Measurements from ENCODE around the gene NYNRIN.
"Not testable (repeated sequence)": the region's sequence is repeated elsewhere in the genome, so short reads cannot be mapped to it uniquely, and the experiment has no call there.

NYNRIN gene

DNA sequence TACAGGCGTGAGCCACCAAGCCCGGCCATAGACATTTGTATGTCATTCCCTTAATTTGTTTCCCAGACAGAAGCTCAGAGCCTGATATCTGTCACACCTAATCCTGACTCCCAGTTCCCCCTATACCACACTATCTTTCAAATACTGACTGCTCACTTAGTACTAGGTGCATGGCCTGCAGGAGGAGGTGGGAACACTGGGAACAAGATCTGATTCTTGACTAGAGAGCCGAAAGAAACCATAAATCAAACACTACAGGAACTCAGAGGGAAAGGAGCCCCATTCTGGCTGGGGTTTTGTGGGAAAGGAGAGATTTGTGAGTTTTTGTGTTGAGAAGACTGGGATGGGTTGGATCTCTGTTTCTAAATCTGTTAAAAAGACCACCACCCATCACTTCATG, 35.9 kb downstream of the NYNRIN start:
- no peak for DNase-seq

DNA sequence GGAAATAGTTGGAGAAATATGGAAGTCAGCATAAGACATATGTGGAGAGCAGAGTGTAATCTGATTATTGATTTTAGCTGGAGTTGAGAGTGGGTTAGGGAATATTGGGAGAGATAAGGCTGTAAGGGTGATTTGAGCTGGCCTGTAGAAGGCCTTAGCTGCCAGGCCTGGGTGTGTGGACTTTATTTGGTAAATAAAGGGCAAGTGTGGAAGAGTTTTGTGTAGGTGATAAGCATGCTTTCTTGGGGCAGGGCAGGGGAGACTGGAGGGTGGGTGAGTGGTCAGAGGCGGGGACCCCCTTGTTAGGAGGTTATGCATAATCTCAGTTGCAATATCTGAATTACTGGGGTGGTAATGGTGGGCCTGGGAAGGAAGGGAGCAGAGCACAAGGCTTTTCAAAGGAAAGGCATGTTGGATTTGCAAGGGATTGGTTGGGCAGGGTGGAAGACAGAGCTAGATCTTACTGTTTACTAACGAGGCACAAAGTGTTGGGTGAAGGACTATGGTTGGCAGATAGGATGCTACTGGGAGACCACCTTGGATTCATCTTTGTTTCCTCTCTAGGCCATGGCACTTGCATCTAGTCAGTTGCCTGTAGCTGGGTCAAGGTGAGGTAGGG, 36.5 kb downstream of the NYNRIN start:
- no peak for DNase-seq

DNA sequence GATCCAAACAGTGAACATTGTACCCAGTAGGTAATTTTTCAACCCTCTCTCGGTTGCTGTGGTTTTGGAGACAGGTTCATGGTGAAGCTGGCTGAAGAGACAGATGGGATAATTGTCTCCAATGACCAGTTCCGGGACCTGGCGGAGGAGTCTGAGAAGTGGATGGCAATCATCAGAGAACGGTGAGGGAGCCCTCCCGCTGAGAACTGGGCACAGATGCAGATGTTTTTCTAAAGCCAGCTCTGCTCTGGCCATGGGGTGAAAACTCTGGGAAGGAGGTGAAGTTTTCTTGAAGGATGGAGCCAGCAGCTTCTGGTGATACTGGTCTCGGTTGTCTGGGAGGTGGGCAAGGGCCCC, 37.2 kb downstream of the NYNRIN start:
- DNase-seq: no peak

DNA sequence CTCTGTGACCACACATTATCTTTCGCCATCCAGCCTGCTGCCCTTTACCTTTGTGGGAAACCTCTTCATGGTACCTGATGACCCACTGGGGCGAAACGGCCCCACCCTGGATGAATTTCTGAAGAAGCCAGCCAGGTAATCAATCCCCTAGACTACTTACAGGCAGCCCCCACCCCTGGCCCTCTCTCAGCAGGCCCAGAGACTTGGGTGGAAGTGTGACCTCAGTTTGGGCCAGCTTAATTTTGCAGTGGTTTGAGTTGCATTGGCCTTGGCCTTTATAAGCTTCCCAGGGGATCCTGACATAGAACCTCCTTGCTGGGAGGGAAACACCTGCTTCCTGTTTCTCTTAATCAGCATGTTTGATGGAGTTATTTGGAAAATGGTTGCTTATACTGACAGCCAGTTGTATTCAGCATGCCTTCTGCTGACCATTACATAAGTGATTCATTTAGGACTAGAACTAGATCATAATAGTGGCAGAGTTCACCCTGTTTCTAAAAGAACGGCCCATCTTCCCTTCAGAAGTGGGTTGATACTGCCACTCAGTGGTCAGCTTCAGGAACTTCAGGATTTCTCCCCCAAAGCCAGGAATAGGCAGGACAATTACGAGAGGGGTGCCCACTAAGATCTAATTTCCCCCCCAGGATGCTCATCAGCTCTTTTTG, 37.7 kb downstream of the NYNRIN start:
- DNase-seq: peak; percentile 75

DNA sequence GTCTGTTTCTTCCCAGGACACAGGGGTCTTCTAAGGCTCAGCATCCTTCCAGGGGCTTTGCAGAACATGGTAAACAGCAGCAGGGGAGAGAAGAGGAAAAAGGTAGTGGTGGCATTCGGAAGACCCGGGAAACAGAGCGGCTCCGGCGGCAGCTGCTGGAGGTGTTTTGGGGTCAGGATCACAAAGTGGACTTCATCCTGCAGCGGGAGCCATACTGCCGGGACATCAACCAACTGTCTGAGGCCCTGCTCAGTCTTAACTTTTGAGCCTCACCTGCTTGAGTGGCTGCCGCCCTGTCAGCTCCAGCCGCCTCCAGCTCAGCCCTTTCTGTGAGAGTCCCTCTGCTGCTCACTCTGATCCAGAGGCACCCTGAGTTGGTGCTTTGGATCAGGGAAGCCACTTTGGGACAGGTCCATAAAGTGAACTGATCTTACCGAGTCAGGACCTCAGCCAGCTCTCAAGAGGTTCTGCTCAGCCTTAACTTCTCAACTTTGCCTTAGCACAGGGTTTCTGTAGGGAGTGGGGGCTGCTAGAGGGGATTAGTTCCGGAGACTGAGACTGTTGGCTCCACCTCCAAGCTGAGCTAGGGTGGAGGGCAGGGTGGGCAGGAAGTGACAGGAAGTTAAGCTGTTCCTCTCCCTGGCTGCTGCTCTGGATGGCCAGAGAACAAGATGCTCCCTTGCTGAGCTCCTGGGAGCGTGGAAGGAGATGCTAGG, 38.4 kb downstream of the NYNRIN start:
- no peak for DNase-seq

DNA sequence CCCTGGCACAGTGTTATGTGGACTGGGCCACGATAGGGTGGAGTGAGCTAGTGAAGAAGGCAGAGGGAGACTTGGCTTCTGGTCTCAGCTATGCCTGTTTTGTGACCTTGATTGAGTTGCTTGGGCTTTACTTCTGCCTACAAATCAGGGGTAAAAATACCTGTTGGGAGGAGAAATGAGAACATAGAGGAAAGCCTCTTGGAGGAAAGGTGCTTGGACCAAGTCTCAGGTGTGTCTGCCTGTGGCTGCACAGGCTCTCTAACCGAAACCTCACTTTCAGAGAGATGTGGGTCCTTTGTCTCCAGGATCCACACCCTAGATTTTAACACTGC, 38.9 kb downstream of the NYNRIN start:
- DNase-seq: no peak

DNA sequence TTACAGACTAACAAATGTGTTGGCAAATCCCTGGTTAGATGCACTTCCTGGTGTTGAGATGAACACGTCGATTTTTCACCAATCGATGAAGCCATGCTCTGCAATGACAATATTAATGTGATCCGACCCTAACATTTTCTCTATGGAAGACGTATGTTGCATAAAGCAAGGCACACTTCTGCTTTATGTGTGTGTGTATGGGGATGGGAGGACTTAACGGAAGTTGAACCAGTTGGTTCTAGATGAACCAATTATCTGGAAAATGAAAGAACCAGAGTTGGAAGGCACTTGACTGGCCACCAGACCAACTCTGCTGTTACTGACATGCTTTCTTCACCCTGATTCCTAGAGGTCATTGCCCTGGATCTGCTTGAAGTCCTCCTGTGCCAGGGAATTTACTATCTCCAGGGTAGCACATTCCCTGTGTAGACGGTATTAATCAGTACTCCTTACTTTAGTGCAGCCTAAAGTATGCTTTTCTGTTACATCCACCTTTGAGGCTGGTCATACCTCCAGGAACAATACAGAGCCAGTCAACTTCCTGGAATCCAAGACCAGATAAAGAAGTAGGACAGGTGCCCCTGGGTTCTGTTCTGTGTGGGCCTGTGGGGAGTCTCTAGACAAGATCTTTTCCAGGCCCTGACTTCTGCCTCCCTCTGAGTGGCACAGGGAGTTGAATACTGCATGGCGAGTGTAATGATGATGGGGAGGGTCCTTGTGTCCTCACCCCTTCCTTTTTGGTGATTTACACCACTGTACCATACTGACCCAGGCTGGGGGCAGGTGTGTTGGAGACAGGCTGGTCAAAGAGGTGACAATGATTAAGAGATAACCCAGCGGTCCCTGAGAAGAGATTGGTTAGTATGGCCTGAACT, 39.7 kb downstream of the NYNRIN start:
- no peak for DNase-seq

DNA sequence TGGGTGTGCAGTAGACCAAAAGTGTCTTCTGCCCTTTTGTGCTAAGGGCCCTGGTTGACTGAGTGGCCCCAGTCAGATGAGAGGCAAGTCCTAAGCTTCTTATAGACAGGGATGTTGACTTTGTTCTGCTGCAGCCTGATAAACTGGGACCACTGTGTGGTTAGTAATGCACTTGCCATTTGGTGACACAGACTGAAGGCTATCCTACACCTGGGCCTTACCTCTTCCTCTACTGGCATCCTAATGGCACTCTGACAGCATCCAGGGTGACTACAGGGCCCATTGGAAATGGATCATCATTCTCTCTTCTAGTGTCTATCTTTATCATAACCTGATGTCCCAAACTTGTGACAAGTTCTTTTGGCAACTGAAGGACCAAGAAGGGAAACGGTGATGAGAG, 40.5 kb downstream of the NYNRIN start:
- DNase-seq: no peak

DNA sequence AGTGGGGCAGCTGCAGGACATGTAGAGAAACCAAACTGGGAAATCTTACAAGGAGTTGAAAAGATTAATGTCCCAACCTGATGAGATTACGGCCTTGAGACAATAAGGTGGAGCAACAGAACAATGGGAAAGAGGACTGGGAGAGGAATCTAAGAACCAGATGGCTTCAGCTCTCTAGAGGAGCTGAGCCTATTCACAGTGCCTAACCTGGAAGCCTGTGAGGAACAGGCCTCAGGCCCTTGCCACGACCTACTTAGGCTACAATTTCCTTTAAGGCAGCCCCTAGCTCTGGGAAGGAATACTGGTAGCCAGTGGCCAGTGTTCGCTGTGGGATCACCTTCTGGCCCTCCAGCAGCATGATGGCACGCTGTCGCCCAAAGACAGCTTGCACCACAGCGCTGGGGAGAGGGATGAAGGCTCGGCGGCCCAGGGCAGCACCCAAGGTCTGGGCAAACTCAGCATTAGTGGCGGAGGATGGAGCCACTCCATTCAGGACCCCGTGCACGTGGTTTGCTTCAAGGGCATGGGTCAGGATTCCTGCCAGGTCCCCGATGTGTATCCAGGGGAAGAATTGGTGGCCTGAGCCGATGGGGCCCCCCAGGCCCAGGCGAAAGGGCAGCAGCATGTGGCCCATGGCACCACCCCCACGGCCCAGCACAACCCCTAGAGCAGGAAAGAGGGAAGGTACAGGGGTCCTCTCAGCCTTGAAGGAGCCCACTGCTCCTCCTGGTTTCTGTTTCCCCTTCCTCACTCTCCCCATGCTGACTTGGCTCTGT, 41.2 kb downstream of the NYNRIN start:
- no peak for DNase-seq

DNA sequence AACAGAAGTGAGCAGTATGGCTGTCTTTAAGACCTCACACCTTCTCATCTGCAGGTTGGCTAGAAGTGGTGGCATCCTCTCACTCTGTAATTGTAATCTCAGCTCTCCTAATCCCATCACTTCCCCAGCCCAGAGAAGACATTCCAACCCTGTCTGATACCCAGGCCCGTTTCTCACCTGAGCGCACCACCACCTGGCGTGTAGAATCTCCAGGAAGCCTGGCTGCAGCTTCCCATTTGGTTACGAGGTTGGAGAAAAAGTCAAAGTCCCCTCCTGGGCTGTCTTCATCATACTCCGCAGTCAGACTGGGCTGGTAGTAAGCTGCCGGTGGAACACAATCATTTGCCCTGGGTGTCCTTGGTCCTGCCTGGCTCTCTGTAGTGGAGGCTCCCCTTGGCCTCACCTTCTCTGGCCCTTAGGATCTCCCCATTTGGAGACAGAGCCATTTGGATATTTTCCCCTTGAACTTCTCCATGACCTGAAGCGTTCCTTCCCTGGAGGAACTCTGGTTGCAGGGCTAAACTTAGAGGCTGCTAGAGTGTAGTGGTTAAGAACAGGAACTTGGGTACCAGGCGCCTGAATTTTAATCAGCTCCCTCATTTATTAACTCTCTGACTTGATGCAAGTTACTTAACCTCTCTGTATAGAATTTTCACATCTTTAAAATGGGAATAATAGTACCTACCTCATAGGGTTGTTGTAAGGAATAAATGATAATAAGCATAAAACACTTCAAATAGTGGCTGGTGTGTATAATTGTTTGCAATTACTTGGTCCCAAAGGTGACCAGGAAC, 42.0 kb downstream of the NYNRIN start:
- DNase-seq: no peak

DNA sequence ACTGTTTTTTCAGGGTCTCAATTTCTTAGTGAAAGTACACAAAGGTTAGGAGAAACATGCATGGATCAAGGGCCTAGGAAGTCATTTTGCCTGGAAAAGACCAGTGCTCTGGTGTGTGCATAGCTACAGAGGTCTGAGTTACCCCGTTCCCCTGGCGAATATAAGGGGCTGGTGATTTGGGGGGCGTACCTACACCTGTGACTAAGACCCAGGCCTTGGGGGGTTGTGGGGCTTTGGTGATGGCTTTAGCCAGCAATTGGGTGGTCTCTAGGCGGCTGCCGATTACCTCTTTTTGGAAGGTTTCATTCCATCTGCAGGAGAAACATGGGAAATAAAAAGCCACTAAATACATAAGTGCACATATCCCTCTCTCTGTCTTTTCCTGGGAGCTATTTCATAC, 42.7 kb downstream of the NYNRIN start:
- DNase-seq: no peak

DNA sequence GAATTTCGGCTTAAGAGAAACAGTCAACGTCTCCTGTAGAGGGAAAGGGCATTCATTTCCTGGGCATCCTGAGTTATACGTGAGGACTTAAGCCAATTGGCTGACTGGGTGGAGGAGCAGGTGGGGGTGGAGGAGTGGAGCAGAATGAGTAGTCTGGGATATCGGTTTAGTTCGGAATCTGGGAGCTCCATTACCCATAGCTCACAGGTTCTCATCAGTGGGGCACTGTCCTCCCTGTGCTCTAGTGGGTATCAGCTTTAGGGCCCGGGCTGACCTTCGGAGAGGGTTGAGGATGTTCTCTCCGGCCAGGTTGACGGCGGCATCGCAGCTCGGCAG, 43.1 kb downstream of the NYNRIN start:
- peak; percentile 66 for DNase-seq

DNA sequence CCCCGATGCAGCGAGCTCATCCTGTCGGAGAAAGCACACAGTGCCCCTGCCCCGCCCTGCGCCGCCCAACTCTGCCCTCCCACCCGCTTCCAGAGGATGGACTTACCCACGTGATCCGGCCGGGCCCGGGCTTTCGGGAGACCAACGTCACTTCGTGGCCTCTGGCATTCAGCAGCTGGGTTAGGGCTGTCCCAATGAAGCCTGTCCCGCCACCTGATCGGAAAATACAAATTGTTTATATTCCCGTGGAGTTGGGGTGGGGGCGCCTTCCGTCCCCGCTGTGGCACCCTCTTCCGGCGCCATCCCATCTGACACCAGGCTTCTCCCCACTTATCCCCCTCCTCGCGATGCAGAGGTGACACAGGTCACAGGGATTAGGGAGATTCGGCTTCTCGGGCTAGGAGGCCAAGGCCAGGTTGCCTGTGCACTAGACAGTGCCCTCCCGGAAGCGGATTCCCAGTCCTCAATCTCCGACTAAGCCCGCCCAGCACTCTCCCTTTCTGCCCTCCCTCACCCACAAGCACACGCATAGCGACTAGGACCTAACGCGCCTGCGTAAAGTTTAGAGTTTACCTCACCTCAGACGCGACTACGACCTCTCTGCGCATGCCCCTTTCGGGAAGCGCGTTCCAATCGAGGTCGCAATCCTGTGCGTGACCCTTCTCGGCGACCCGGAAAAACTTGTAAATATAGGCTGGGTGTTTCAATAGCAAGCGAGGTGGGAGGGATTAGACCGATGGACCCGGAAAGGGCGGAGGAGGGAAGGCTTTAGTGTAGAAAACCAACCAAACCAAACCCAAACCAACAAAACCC, 43.6 kb downstream of the NYNRIN start, which contains the start of gene SDR39U1:
SDR39U1 (minus strand) TSS at position 537 of the 813 bp plus-strand sequence; CDS start at position 530, 7 bp downstream.
- peak; percentile 99 for DNase-seq

DNA sequence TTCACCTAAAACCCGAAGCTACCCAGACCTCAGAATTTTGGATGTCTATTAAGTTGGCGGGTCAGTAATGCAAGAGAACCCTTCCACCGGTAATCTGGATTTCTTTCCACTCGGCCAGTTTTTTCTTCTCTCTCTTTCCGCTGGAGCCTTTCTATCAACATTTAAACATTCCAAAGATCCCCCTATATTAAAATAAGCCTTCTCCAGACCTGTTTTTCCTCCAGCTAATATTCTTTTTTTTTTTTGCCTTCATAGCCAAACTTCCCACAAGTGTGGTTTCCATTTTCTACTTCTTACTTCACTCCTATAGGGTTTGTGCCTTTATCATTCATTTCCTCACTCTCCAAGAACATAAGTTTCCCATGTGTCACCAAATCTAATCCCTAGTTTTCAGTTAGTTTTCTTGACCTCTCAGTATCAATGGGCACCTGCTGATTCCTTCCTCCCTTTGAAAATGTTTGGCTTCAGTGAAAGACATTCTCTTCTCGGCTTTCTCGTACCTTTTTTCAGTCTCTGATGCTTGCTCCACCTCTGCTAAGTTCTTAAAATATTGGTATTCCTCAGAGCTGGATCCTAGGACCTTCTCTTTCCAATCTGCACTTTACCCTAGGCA, 44.4 kb downstream of the NYNRIN start:
- DNase-seq: no peak

DNA sequence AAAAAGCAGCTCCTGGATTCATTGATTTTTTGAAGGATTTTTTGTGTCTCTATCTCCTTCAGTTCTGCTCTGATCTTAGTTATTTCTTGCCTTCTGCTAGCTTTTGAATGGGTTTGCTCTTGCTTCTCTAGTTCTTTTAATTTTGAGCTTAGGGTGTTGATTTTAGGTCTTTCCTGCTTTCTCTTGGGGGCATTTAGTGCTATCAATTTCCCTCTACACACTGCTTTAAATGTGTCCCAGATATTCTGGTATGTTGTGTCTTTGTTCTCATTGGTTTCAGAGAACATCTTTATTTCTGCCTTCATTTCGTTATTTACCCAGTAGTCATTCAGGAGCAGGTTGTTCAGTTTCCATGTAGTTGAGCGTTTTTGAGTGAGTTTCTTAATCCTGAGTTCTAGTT, 52.0 kb downstream of the NYNRIN start:
- not testable (repeated sequence) for DNase-seq

DNA sequence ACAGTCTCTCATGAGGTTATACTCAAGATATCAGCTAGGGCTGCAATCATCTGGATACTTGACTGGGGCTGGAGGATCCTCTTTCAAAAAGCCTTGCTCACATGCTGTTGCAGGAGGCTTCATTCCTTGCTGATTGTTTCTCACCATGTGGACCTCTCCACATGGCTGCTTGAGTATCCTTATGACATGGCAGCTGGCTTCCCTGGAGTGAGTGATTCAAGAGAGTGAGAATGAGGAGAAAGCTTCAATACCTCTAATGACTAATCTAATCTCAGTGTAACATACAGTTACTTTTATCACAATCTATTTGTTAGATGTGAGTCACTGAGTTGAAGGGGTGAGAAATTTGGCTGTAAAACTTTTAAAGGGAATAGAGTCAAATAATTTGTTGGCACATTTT, 58.2 kb downstream of the NYNRIN start:
- no peak for DNase-seq

DNA sequence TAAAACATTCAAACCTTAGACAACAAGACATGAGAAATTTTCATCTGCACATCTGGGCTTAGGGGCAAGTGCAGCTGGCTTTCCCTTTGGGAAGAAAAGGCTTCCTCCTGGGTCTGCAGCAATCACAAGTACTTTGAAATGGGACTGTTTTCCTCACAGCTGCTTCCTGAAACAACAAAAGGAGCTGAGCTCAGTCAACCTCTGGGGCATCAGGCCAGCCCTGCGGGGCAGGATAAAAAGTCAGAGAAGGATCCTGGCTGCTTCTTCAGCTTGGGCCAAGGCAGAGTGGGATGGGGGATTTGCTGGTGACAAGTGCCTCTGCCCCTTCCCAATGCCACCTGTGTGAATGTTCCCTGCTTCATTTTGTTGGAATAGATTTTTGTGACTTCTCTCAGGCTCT, 59.9 kb downstream of the NYNRIN start:
- DNase-seq: no peak

DNA sequence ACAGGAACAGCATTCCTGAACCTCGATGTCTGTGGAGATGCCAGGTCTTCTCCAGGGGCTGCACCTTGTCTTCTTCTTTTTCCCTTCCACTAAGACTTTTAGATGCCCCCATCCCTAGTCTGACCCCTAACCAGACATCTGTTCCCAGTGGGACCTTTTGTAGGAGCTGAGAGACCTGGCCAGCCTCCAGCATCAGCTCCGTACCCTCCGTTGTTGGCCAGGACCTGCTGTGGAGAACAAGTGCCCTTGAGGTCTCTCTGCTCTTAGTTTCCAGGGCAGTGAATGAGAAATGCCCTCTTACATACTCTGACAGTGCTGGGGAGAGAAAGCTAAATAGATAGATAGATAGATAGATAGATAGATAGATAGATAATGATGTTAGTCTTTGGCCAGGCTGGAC, 60.5 kb downstream of the NYNRIN start:
- DNase-seq: no peak

DNA sequence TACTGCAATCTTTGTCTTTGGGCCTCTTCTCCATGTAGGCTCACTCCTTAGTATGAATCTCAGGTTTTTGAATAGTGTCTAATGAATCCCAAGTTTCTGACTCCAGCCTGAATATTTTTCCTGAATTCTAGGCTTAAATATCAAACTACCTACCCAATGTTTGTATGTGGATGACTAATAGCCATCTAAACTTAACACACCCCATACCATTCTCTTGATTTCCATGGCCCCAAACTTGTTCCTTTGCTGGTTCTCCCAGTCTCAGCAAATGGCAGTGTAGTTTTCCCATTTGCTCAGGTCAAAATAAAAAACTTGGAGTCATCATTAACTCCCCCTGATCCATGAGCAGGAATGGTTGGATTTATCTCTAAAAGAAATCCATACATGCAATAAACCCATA, 62.5 kb downstream of the NYNRIN start:
- DNase-seq: no peak

DNA sequence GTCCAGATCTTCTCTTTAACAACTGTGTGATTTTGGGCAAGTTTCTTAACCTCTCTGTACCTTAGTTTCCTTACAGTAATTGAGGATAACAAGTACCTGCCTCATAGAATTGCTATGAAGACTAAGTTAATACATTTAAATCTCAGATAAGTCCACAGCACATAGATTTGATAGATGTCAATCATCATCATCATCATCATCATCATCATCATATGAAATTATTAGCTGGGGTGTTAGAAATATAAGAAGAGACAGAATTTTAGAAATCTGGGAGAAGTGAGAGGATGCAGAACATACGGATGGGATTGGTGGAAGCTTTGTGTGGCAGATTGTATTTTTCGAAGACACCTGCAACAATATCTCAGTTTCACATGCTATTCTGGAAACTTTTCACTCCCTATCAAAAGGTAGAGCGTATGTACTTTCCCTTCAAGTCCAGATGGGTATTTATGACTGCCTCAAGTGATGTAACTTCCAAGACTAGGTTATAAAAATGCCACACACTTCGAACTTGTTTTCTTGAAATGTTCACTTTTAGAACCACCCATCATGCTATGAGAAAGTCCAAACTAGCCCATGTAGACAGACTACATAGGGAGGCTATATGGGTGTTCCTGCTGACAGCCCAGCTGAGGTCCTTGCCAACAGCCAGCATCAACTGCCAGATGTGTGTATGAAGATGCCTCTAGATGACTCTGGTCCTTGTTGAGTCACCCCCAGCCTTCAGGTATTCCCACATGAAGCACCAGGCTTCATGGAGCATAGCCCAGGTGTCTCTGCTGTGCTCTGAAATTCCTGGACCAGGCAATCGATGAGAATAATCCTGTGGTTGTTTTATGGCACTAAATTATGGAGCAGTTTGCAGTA, 64.4 kb downstream of the NYNRIN start:
- no peak for DNase-seq

Data from NCI-H510A treated with DMSO at 0.1 percent for 48 hours (cell line).